Measurements from ENCODE around the gene CHRDL2. TPM values are rescaled to one million over a fixed set of nuclear protein-coding genes. Genes with fewer than 3 reads are reported as not detected.

The CHRDL2 gene
- total and polyA plus RNA-seq, 2 experiments from 2014 or later = not detected

- Histone ChIP-seq H3K27me3 (replicated peaks; ENCODE audit: insufficient read depth) (no peaks in the 10 kb centered on the region), H3K79me2 (ENCODE audit: insufficient read depth) (peaks cover 100% of the 10 kb centered on the region), H3K4me2 (ENCODE audit: unreplicated experiment) (no peak overlapping the region), H3K36me3 (ENCODE audit: low read depth) (no peaks in the 10 kb centered on the region), H2AFZ (no peak overlapping the region), H3K4me3 (no peak overlapping the region), H3K27ac (no peak overlapping the region), H3K9ac (no peak overlapping the region), H3K9me3 (ENCODE audit: low read depth) (no peaks in the 10 kb centered on the region), H4K20me1 (ENCODE audit: insufficient read depth) (peaks cover 6% of the 10 kb centered on the region; the same call in 1 of the 2 replicates), H3K9me2 (ENCODE audit: insufficient read depth) (no peaks in the 10 kb centered on the region), H3F3A (ENCODE audit: insufficient read depth) (peaks cover 13% of the 10 kb centered on the region; the same call in 1 of the 2 replicates), H3K4me1 (ENCODE audit: insufficient read depth) (peaks cover 21% of the 10 kb centered on the region)
- in situ Hi-C loops (cut with MboI) = no loop called here
- DNase-seq = no peak
- TF ChIP-seq EZH2 (IDR thresholded peaks at IDR 0.05; ENCODE audit: insufficient read depth, poor library complexity, severe bottlenecking) = no peak
- no peak for TF ChIP-seq EZH2phosphoT487 (IDR thresholded peaks at IDR 0.05; ENCODE audit: insufficient read depth, low read depth)
Observed at GRCh38 chr11:74777038-74777437, 45.8 kb upstream of the CHRDL2 start.

GRCh38 chr11:74776546-74776945, 45.3 kb upstream of the CHRDL2 start:
- no peak overlapping the region for H3K9ac ChIP-seq
- in situ Hi-C loops (cut with MboI) = no loop called here
- H3K27ac ChIP-seq = no peak overlapping the region
- H3K9me2 ChIP-seq (ENCODE audit: insufficient read depth) = no peaks in the 10 kb centered on the region
- no peaks in the 10 kb centered on the region for H3K9me3 ChIP-seq (ENCODE audit: low read depth)
- TF ChIP-seq EZH2 (IDR thresholded peaks at IDR 0.05; ENCODE audit: insufficient read depth, poor library complexity, severe bottlenecking) (no peak), EZH2phosphoT487 (IDR thresholded peaks at IDR 0.05; ENCODE audit: insufficient read depth, low read depth) (no peak)
- peaks cover 21% of the 10 kb centered on the region for H3K4me1 ChIP-seq (ENCODE audit: insufficient read depth)
- H3K36me3 ChIP-seq (ENCODE audit: low read depth) = no peaks in the 10 kb centered on the region
- no peaks in the 10 kb centered on the region for H3K27me3 ChIP-seq (replicated peaks; ENCODE audit: insufficient read depth)
- peaks cover 6% of the 10 kb centered on the region; the same call in 1 of the 2 replicates for H4K20me1 ChIP-seq (ENCODE audit: insufficient read depth)
- H3K4me2 ChIP-seq (ENCODE audit: unreplicated experiment) = no peak overlapping the region
- no peak overlapping the region for H2AFZ ChIP-seq
- peaks cover 13% of the 10 kb centered on the region; the same call in 1 of the 2 replicates for H3F3A ChIP-seq (ENCODE audit: insufficient read depth)
- H3K4me3 ChIP-seq = no peak overlapping the region
- H3K79me2 ChIP-seq (ENCODE audit: insufficient read depth) = peaks cover 100% of the 10 kb centered on the region
- no peak for DNase-seq

GRCh38 chr11:74775762-74776161, 44.5 kb upstream of the CHRDL2 start:
- no peaks in the 10 kb centered on the region for H3K36me3 ChIP-seq (ENCODE audit: low read depth)
- H3K79me2 ChIP-seq (ENCODE audit: insufficient read depth) = peaks cover 100% of the 10 kb centered on the region
- TF ChIP-seq EZH2phosphoT487 (IDR thresholded peaks at IDR 0.05; ENCODE audit: insufficient read depth, low read depth) (no peak), EZH2 (IDR thresholded peaks at IDR 0.05; ENCODE audit: insufficient read depth, poor library complexity, severe bottlenecking) (no peak)
- H3K27me3 ChIP-seq (replicated peaks; ENCODE audit: insufficient read depth) = no peaks in the 10 kb centered on the region
- H2AFZ ChIP-seq = no peak overlapping the region
- H3K9me3 ChIP-seq (ENCODE audit: low read depth) = no peaks in the 10 kb centered on the region
- no peak overlapping the region for H3K4me3 ChIP-seq
- DNase-seq = no peak
- 68 to 88% methylated on average over 1 of the region's 1 CpG for WGBS, 2 experiments (ENCODE audit: low coverage in 1 of 2, low lambda C conversion rate in 2 of 2, missing lambda C conversion rate in 2 of 2)
- H4K20me1 ChIP-seq (ENCODE audit: insufficient read depth) = peaks cover 6% of the 10 kb centered on the region; the same call in 1 of the 2 replicates
- H3K9ac ChIP-seq = no peak overlapping the region
- H3K4me1 ChIP-seq (ENCODE audit: insufficient read depth) = peaks cover 20% of the 10 kb centered on the region
- H3K9me2 ChIP-seq (ENCODE audit: insufficient read depth) = no peaks in the 10 kb centered on the region
- H3K4me2 ChIP-seq (ENCODE audit: unreplicated experiment) = no peak overlapping the region
- in situ Hi-C loops (cut with MboI) = no loop called here
- peaks cover 13% of the 10 kb centered on the region; the same call in 1 of the 2 replicates for H3F3A ChIP-seq (ENCODE audit: insufficient read depth)
- no peak overlapping the region for H3K27ac ChIP-seq

- Histone ChIP-seq H3K27ac (no peak overlapping the region), H3K79me2 (ENCODE audit: insufficient read depth) (peaks cover 98% of the 10 kb centered on the region), H3K9me2 (ENCODE audit: insufficient read depth) (no peaks in the 10 kb centered on the region), H3K27me3 (replicated peaks; ENCODE audit: insufficient read depth) (no peaks in the 10 kb centered on the region), H2AFZ (no peak overlapping the region), H3K9me3 (ENCODE audit: low read depth) (no peaks in the 10 kb centered on the region), H3K4me1 (ENCODE audit: insufficient read depth) (peaks cover 12% of the 10 kb centered on the region; the same call in 1 of the 2 replicates), H4K20me1 (ENCODE audit: insufficient read depth) (peaks cover 6% of the 10 kb centered on the region; the same call in 1 of the 2 replicates), H3F3A (ENCODE audit: insufficient read depth) (peaks cover 13% of the 10 kb centered on the region; the same call in 1 of the 2 replicates), H3K4me3 (no peak overlapping the region), H3K36me3 (ENCODE audit: low read depth) (no peaks in the 10 kb centered on the region), H3K4me2 (ENCODE audit: unreplicated experiment) (no peak overlapping the region), H3K9ac (no peak overlapping the region)
- TF ChIP-seq EZH2phosphoT487 (IDR thresholded peaks at IDR 0.05; ENCODE audit: insufficient read depth, low read depth) (no peak), EZH2 (IDR thresholded peaks at IDR 0.05; ENCODE audit: insufficient read depth, poor library complexity, severe bottlenecking) (no peak)
- peak; percentile 33 for DNase-seq
- in situ Hi-C loops (cut with MboI) = no loop called here
Observed at GRCh38 chr11:74773476-74773875, 42.2 kb upstream of the CHRDL2 start.

GRCh38 chr11:74771139-74771538, 39.9 kb upstream of the CHRDL2 start:
- in situ Hi-C loops (cut with MboI) = no loop called here
- Histone ChIP-seq H3K36me3 (ENCODE audit: low read depth) (no peaks in the 10 kb centered on the region), H3K4me3 (no peak overlapping the region), H3K79me2 (ENCODE audit: insufficient read depth) (peaks cover 98% of the 10 kb centered on the region), H4K20me1 (ENCODE audit: insufficient read depth) (peaks cover 6% of the 10 kb centered on the region; the same call in 1 of the 2 replicates), H3K9me2 (ENCODE audit: insufficient read depth) (no peaks in the 10 kb centered on the region), H3K4me1 (ENCODE audit: insufficient read depth) (peaks cover 12% of the 10 kb centered on the region; the same call in 1 of the 2 replicates), H3K27me3 (replicated peaks; ENCODE audit: insufficient read depth) (no peaks in the 10 kb centered on the region), H3F3A (ENCODE audit: insufficient read depth) (peaks cover 13% of the 10 kb centered on the region; the same call in 1 of the 2 replicates), H2AFZ (no peak overlapping the region), H3K27ac (no peak overlapping the region), H3K9ac (no peak overlapping the region), H3K9me3 (ENCODE audit: low read depth) (no peaks in the 10 kb centered on the region), H3K4me2 (ENCODE audit: unreplicated experiment) (no peak overlapping the region)
- WGBS, 2 experiments (ENCODE audit: low coverage in 1 of 2, low lambda C conversion rate in 2 of 2, missing lambda C conversion rate in 2 of 2) = 96 to 97% methylated on average over 3 of the region's 3 CpGs
- no peak for TF ChIP-seq EZH2 (IDR thresholded peaks at IDR 0.05; ENCODE audit: insufficient read depth, poor library complexity, severe bottlenecking)
- TF ChIP-seq EZH2phosphoT487 (IDR thresholded peaks at IDR 0.05; ENCODE audit: insufficient read depth, low read depth) = no peak
- DNase-seq = no peak

All from GM23248 (cell line).